GM12801 (cell line): ENCODE measurements around the gene OR2C3.

Source experiments
- TF ChIP-seq, protein P1 (sequence below): IDR thresholded peaks from one replicate; pipeline ENCODE4 v1.5.1; 2011; ENCODE audit warnings: control low read depth; ENCODE audit not compliant: insufficient read length; ENCODE audit errors: extremely low read depth

Gene OR2C3

GRCh38 chr1:247518613-247518891, 17.7 kb downstream of the OR2C3 start:
- TF ChIP-seq, protein P1, sequence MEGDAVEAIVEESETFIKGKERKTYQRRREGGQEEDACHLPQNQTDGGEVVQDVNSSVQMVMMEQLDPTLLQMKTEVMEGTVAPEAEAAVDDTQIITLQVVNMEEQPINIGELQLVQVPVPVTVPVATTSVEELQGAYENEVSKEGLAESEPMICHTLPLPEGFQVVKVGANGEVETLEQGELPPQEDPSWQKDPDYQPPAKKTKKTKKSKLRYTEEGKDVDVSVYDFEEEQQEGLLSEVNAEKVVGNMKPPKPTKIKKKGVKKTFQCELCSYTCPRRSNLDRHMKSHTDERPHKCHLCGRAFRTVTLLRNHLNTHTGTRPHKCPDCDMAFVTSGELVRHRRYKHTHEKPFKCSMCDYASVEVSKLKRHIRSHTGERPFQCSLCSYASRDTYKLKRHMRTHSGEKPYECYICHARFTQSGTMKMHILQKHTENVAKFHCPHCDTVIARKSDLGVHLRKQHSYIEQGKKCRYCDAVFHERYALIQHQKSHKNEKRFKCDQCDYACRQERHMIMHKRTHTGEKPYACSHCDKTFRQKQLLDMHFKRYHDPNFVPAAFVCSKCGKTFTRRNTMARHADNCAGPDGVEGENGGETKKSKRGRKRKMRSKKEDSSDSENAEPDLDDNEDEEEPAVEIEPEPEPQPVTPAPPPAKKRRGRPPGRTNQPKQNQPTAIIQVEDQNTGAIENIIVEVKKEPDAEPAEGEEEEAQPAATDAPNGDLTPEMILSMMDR = no peak

GRCh38 chr1:247517795-247518612, 18.2 kb downstream of the OR2C3 start:
- TF ChIP-seq, protein P1 = no peak

- TF ChIP-seq, protein P1 = no peak
These were observed 29.4 kb downstream of the OR2C3 start for GRCh38 chr1:247506831-247507230.

- TF ChIP-seq, protein P1 = no peak
These were observed 35.4 kb downstream of the OR2C3 start for GRCh38 chr1:247500865-247501264.

DNA sequence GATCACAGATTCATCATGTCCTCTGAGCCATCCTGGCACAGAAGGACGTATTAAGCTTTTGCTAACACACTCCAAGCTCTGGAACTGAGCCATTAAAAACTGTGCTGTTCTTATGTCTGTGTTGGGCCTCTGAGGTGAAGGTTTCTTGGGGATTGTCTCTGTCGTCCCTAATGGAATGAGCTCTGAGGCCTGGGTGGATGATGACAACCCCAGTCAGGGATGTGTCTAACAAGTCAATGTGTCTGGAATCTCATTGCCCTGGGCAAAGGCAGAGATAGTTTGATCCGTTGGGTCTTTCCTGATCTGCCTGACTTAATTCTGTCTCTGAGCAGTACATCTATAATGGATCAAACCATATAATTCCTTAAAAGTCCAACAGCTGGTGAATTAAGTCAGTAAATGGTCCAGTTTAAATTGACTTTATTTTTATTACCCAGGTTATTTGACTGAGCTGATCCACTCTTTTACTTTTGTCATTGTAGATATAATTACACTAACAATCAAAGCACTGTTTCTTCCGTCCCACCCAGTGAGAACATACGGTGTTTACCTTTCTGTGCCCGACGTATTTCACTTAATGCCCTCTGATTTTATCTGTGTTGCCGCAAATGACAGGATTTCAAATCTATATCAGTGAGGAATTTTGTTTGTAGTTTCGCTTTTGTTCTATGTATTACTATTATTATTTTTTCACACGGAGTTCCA, 39.5 kb downstream of the OR2C3 start:
- TF ChIP-seq, protein P1 = no peak

GRCh38 chr1:247494767-247495166, 41.5 kb downstream of the OR2C3 start:
- TF ChIP-seq, protein P1 = no peak

GRCh38 chr1:247493106-247493505, 43.1 kb downstream of the OR2C3 start:
- TF ChIP-seq, protein P1 = no peak
